ENCODE data around the gene PEF1. TPM values are rescaled to one million over a fixed set of nuclear protein-coding genes. Genes with fewer than 3 reads are reported as not detected.
A peak's percentile ranks its signal among the peaks of the same experiment; 100 is the strongest.

PEF1 gene
- total RNA-seq, 1 donor from 2014 or later = 38.9 TPM

GRCh38 chr1:31674626-31675025, 29.9 kb upstream of the PEF1 start:
- Mint-ChIP-seq H3K27me3 (ENCODE audit: unreplicated experiment) (peaks cover 11% of the 10 kb centered on the region), H3K4me1 (ENCODE audit: low read depth, unreplicated experiment) (peaks cover 46% of the 10 kb centered on the region), H3K9me3 (ENCODE audit: unreplicated experiment) (peaks cover 11% of the 10 kb centered on the region), H3K27ac (ENCODE audit: unreplicated experiment) (peak overlapping the region; percentile 88), H3K4me3 (ENCODE audit: unreplicated experiment) (no peak overlapping the region), H3K36me3 (ENCODE audit: unreplicated experiment) (no peaks in the 10 kb centered on the region)
- TF ChIP-seq, protein P1, sequence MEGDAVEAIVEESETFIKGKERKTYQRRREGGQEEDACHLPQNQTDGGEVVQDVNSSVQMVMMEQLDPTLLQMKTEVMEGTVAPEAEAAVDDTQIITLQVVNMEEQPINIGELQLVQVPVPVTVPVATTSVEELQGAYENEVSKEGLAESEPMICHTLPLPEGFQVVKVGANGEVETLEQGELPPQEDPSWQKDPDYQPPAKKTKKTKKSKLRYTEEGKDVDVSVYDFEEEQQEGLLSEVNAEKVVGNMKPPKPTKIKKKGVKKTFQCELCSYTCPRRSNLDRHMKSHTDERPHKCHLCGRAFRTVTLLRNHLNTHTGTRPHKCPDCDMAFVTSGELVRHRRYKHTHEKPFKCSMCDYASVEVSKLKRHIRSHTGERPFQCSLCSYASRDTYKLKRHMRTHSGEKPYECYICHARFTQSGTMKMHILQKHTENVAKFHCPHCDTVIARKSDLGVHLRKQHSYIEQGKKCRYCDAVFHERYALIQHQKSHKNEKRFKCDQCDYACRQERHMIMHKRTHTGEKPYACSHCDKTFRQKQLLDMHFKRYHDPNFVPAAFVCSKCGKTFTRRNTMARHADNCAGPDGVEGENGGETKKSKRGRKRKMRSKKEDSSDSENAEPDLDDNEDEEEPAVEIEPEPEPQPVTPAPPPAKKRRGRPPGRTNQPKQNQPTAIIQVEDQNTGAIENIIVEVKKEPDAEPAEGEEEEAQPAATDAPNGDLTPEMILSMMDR (IDR thresholded peaks at IDR 0.05; ENCODE audit: partially characterized antibody, unreplicated experiment) = no peak
- no peak for DNase-seq

- Mint-ChIP-seq H3K36me3 (ENCODE audit: unreplicated experiment) (no peaks in the 10 kb centered on the region), H3K27ac (ENCODE audit: unreplicated experiment) (peak overlapping the region; percentile 73), H3K4me1 (ENCODE audit: low read depth, unreplicated experiment) (peaks cover 57% of the 10 kb centered on the region), H3K9me3 (ENCODE audit: unreplicated experiment) (peaks cover 20% of the 10 kb centered on the region), H3K4me3 (ENCODE audit: unreplicated experiment) (no peak overlapping the region), H3K27me3 (ENCODE audit: unreplicated experiment) (peaks cover 15% of the 10 kb centered on the region)
- DNase-seq = no peak
- TF ChIP-seq, protein P1 (IDR thresholded peaks at IDR 0.05; ENCODE audit: partially characterized antibody, unreplicated experiment) = no peak
Measured at GRCh38 chr1:31673433-31673832, 28.8 kb upstream of the PEF1 start.

GRCh38 chr1:31672986-31673385, 28.3 kb upstream of the PEF1 start:
- Mint-ChIP-seq H3K9me3 (ENCODE audit: unreplicated experiment) (peaks cover 20% of the 10 kb centered on the region), H3K4me3 (ENCODE audit: unreplicated experiment) (no peak overlapping the region), H3K27me3 (ENCODE audit: unreplicated experiment) (peaks cover 15% of the 10 kb centered on the region), H3K36me3 (ENCODE audit: unreplicated experiment) (no peaks in the 10 kb centered on the region), H3K27ac (ENCODE audit: unreplicated experiment) (peak overlapping the region; percentile 73), H3K4me1 (ENCODE audit: low read depth, unreplicated experiment) (peaks cover 57% of the 10 kb centered on the region)
- DNase-seq = peak; percentile 63
- TF ChIP-seq, protein P1 (IDR thresholded peaks at IDR 0.05; ENCODE audit: partially characterized antibody, unreplicated experiment) = no peak

DNA sequence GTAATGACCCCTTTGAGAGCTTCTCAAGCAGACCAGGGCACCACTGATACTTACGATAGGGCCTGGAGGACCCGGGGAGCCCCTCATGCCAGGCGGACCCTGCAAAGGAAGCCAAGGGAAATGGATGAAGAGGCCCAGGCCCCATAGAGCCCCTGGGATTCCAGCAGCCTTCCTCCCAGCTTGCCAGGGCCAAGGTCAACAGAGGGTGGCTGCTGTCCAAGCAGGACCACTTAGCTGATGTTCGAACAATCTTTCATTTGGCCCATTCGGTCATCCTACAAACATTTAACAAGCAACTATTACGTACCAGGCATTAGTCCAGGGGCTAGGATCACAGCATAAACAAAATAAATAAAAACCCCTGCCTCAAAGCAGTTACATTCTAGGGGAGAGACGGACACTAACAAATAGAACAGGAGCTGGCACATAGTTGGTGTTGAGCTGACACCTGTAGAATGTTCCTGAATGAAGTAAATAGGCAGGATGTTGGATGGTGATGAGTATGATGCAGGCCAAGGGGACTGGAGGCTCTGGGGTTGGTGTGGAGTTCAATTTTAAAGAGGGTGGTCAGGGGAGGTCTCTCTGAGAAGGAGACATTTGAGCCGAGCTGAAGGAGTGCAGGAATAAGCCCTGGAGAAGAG, 27.0 kb upstream of the PEF1 start:
- H3K4me1 Mint-ChIP-seq (ENCODE audit: low read depth, unreplicated experiment) = peaks cover 61% of the 10 kb centered on the region
- H3K27me3 Mint-ChIP-seq (ENCODE audit: unreplicated experiment) = peaks cover 16% of the 10 kb centered on the region
- TF ChIP-seq, protein P1 (IDR thresholded peaks at IDR 0.05; ENCODE audit: partially characterized antibody, unreplicated experiment) = no peak
- no peaks in the 10 kb centered on the region for H3K36me3 Mint-ChIP-seq (ENCODE audit: unreplicated experiment)
- peaks cover 20% of the 10 kb centered on the region for H3K9me3 Mint-ChIP-seq (ENCODE audit: unreplicated experiment)
- H3K27ac Mint-ChIP-seq (ENCODE audit: unreplicated experiment) = peak overlapping the region; percentile 83
- H3K4me3 Mint-ChIP-seq (ENCODE audit: unreplicated experiment) = peak overlapping the region; percentile 68
- no peak for DNase-seq

DNA sequence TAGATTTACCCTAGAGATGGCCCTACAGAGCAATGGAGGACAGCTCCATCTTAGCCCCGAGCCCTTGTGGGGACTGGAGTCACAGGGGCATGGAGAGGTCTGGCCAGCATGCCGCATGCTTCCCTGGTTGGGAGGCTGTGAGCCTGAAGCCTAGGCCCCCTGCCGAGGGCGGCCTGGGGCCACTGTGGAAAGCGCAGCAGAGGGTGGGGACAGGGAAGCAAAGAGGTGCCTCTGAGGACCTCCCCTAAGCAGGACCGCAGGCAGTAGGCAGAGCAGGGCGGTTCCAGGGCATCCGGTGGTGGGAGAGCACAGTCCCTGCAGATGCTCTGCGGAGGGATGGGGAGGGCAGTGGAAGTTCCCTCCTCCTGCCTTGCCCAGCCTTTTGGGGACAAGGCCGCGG, 26.5 kb upstream of the PEF1 start:
- H3K4me3 Mint-ChIP-seq (ENCODE audit: unreplicated experiment) = peak overlapping the region; percentile 88
- H3K27me3 Mint-ChIP-seq (ENCODE audit: unreplicated experiment) = peaks cover 18% of the 10 kb centered on the region
- peaks cover 20% of the 10 kb centered on the region for H3K9me3 Mint-ChIP-seq (ENCODE audit: unreplicated experiment)
- peak overlapping the region; percentile 99 for H3K27ac Mint-ChIP-seq (ENCODE audit: unreplicated experiment)
- DNase-seq = no peak
- peaks cover 66% of the 10 kb centered on the region for H3K4me1 Mint-ChIP-seq (ENCODE audit: low read depth, unreplicated experiment)
- no peaks in the 10 kb centered on the region for H3K36me3 Mint-ChIP-seq (ENCODE audit: unreplicated experiment)
- TF ChIP-seq, protein P1 (IDR thresholded peaks at IDR 0.05; ENCODE audit: partially characterized antibody, unreplicated experiment) = no peak

All from glutamatergic neuron (in vitro differentiated cells).